ENCODE results near the gene ACSM6.

DNA sequence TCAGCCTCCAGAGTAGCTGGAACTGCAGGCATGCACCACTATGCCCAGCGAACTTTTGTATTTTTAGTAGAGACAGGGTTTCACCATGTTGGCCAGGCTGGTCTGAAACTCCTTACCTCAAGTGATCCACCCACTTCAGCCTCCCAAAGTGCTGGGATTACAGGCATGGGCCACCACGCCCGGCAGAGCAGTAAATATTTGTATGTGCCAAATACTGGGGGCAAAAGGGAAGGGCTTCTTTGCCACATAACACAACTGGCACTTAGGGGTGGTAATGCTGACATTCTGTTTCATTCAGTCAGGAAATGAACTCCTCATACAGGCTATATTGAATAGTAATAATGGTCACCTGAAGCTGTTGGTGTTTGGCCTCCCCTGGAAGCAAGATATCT, 41.6 kb downstream of the ACSM6 start:
- TF ChIP-seq, protein P1, sequence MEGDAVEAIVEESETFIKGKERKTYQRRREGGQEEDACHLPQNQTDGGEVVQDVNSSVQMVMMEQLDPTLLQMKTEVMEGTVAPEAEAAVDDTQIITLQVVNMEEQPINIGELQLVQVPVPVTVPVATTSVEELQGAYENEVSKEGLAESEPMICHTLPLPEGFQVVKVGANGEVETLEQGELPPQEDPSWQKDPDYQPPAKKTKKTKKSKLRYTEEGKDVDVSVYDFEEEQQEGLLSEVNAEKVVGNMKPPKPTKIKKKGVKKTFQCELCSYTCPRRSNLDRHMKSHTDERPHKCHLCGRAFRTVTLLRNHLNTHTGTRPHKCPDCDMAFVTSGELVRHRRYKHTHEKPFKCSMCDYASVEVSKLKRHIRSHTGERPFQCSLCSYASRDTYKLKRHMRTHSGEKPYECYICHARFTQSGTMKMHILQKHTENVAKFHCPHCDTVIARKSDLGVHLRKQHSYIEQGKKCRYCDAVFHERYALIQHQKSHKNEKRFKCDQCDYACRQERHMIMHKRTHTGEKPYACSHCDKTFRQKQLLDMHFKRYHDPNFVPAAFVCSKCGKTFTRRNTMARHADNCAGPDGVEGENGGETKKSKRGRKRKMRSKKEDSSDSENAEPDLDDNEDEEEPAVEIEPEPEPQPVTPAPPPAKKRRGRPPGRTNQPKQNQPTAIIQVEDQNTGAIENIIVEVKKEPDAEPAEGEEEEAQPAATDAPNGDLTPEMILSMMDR (IDR thresholded peaks at IDR 0.05): no peak
- TF ChIP-seq POLR2A (IDR thresholded peaks at IDR 0.05): no peak

All from right lobe of liver (tissue), 4 donors.